GM12878 (cell line): ENCODE results near the gene TOMM40L. TPM values are rescaled to one million over a fixed set of nuclear protein-coding genes. Genes with fewer than 3 reads are reported as not detected.

ENCODE experiments used
- ATAC-seq: fragments of 200-7000 bp; cut with Tn5 transposase; 3 replicates; pipeline ENCODE4 v1.9.1; 2020; ENCODE audit warnings: mild to moderate bottlenecking, moderate library complexity
- BruUV-seq: library from RNA; stranded (reverse); fragments of 400-500 nt; replicated peaks from 2 replicates; lab custom pipeline; 2021; lab: Mats Ljungman, UMichigan
- CTCF ChIA-PET: fragments of 300-600 bp; sonication (Branson Sonifier 250); formaldehyde crosslinking; extraction: SDS; loops from one replicate; lab custom pipeline; 2021; ENCODE audit warnings: inconsistent platforms; lab: Yijun Ruan, JAX
- POLR2A ChIA-PET: fragments of 350-600 bp; formaldehyde crosslinking; extraction: SDS; loops from one replicate; lab custom pipeline; 2021; ENCODE audit warnings: inconsistent platforms; lab: Charles Lee
- RAD21 ChIA-PET: fragments of 300-600 bp; sonication (Branson Sonifier 250); formaldehyde crosslinking; loops from one replicate; lab custom pipeline; 2023; ENCODE audit warnings: antibody characterized with exemption; ENCODE audit not compliant: unreplicated experiment; lab: Charles Lee
- SMC1A ChIA-PET: fragments of 300-600 bp; sonication (Branson Sonifier 250); formaldehyde crosslinking; loops from one replicate; lab custom pipeline; 2023; ENCODE audit not compliant: unreplicated experiment, uncharacterized antibody; lab: Charles Lee
- DNase-seq: peaks from one replicate; pipeline ENCODE4 v3.0.0-alpha.2; 2011; ENCODE audit warnings: low read depth, low spot score
- FAIRE-seq: peaks from 3 replicates; lab custom pipeline; 2011; peaks lifted over from hg19 to GRCh38; lab: Jason Lieb, UNC
- H2AFZ ChIP-seq: 2 replicates; pipeline ENCODE4 v1.6.0; 2011; ENCODE audit warnings: low read depth, low read length, control low read depth; ENCODE audit not compliant: control insufficient read depth
- H3K27ac ChIP-seq: 2 replicates; pipeline ENCODE4 v1.5.1; 2011; ENCODE audit warnings: control low read depth; ENCODE audit not compliant: control insufficient read depth, insufficient read depth
- H3K27me3 ChIP-seq, 2 experiments: replicated peaks in 1 of 2; 2 replicates each; pipeline versions ENCODE4 v1.6.0 to v1.6.1; 2011; ENCODE audit warnings: low read length in 1 of 2; ENCODE audit not compliant: control insufficient read depth in 2 of 2, insufficient read depth in 2 of 2
- H3K36me3 ChIP-seq, 2 experiments: 2 replicates each; pipeline ENCODE4 v1.5.1; 2011; ENCODE audit warnings: low read length in 1 of 2; ENCODE audit not compliant: control insufficient read depth in 2 of 2, insufficient read depth in 2 of 2
- H3K4me1 ChIP-seq: 2 replicates; pipeline ENCODE4 v1.6.1; 2011; ENCODE audit warnings: mild to moderate bottlenecking, low read length, moderate library complexity, mixed read lengths; ENCODE audit not compliant: control insufficient read depth, insufficient read depth
- H3K4me2 ChIP-seq: 2 replicates; pipeline ENCODE4 v1.6.0; 2011; ENCODE audit warnings: control low read depth; ENCODE audit not compliant: control insufficient read depth, insufficient read depth
- H3K4me3 ChIP-seq: fragments of 200-600 bp; sonication (generic); 2 replicates; pipeline ENCODE4 v1.5.1; 2016
- H3K79me2 ChIP-seq: 2 replicates; pipeline ENCODE4 v1.6.0; 2011; ENCODE audit warnings: low read length; ENCODE audit not compliant: control insufficient read depth, insufficient read depth
- H3K9ac ChIP-seq: 2 replicates; pipeline ENCODE4 v1.8.0; 2011; ENCODE audit warnings: low read length, control low read depth, mixed read lengths; ENCODE audit not compliant: control insufficient read depth, insufficient read depth
- H3K9me3 ChIP-seq: replicated peaks from 3 replicates; pipeline ENCODE4 v1.5.1; 2011; ENCODE audit warnings: mild to moderate bottlenecking, low read length; ENCODE audit not compliant: control insufficient read depth, insufficient read depth
- H4K20me1 ChIP-seq: 2 replicates; pipeline ENCODE4 v1.6.0; 2011; ENCODE audit not compliant: control insufficient read depth, insufficient read depth
- E2F8 ChIP-seq: fragments of 450-650 bp; IDR thresholded peaks from 2 replicates; pipeline ENCODE4 v1.6.1; 2018; ENCODE audit warnings: mild to moderate bottlenecking, low read depth, moderate library complexity; ENCODE audit not compliant: partially characterized antibody
- RBBP5 ChIP-seq: fragments of 200-600 bp; sonication (generic); conservative IDR thresholded peaks from 2 replicates; pipeline ENCODE4 v1.6.1; 2016
- WGBS: methylation state at CpG from one replicate; pipeline ENCODE4 v1.1.6; 2016; ENCODE audit warnings: low lambda C conversion rate; ENCODE audit not compliant: insufficient replicate concordance, insufficient coverage; ENCODE audit errors: missing lambda C conversion rate; 5-methylcytosine and 5-hydroxymethylcytosine counted together
- in situ Hi-C: fragments of 300-500 bp; cut with MboI; formaldehyde crosslinking; loops from 9 replicates; pipeline ENCODE4 v1.14.3; 2018; ENCODE audit warnings: mixed read lengths
- intact Hi-C: fragments of 100-400 bp; cut with micrococcal nuclease; formaldehyde crosslinking; loops from one replicate; pipeline ENCODE4 v1.14.2; 2022; ENCODE audit not compliant: unreplicated experiment
- polyA plus RNA-seq, 11 experiments: library from polyadenylated mRNA; depleted of rRNA in 4 of 11; unstranded in 6 of 11; stranded (reverse) in 5 of 11; fragments of >200 nt; fragmentation: Nextera tagmentation in 4 of 11; fragmentation: Illumina TruSeq in 1 of 11; extraction: Ambion mirVana in 4 of 11; extraction: Trizol in 1 of 11; gene quantifications; 1 replicate in 1 of 11; 2 replicates in 10 of 11; pipeline versions ENCODE4 v1.2.1 to v1.2.3, GENCODE V29; 2011 to 2016; ENCODE audit warnings: inconsistent platforms in 2 of 11, missing spikeins in 2 of 11, low read depth in 1 of 11
- total RNA-seq, 4 experiments: library from RNA; depleted of rRNA in 3 of 4; stranded (reverse); fragments of >200 nt in 3 of 4; fragmentation: Illumina TruSeq in 1 of 4; extraction: Trizol in 1 of 4; gene quantifications; 2 replicates each; pipeline versions ENCODE4 v1.2.1 to v1.2.3, GENCODE V29; 2013 to 2021

TOMM40L gene
- total and polyA plus RNA-seq, 10 of the 15 experiments (the other 5 are each of a cell fraction or from before 2014, with no cell fraction given) = 5.9 to 21.6 (median 15.7) TPM

- in situ Hi-C loops = no loop called here
- intact Hi-C loops = no loop called here
- H2AFZ ChIP-seq = no peak overlapping the region
- RAD21 ChIA-PET = interaction anchor here (1.6 to 2.1 kb wide), 3 partner anchors 9 to 162 kb away, joined by 3 to 6 read pairs (median 4); no protein-coding TSS in a partner anchor
- TF ChIP-seq RBBP5 (no peak), E2F8 (no peak)
- H3K4me2 ChIP-seq = no peak overlapping the region
- H3K36me3 ChIP-seq = peaks cover 2 to 3% of the 10 kb centered on the region in 2 experiments; a peak in 2 of 4 replicates
- no peaks in the 10 kb centered on the region for H4K20me1 ChIP-seq
- no peak overlapping the region for H3K9ac ChIP-seq
- no peak for ATAC-seq
- no peak overlapping the region for H3K4me3 ChIP-seq
- FAIRE-seq = no peak
- SMC1A ChIA-PET = interaction anchor here (0.6 to 1.9 kb wide), 10 partner anchors 10 to 150 kb away, joined by 3 to 9 read pairs (median 4); partner anchors contain the start of genes ARHGAP30 and PPOX
- 55% methylated on average over 5 of the region's 5 CpGs for WGBS
- no TSS peak for BruUV-seq
- H3K27ac ChIP-seq = no peak overlapping the region
- H3K9me3 ChIP-seq = no peaks in the 10 kb centered on the region
- H3K79me2 ChIP-seq = no peaks in the 10 kb centered on the region
- POLR2A ChIA-PET = interaction anchor here (0.5 to 5.7 kb wide), 2 partner anchors 17 to 150 kb away, joined by 3 to 24 read pairs; partner anchors contain the start of genes ARHGAP30 and NDUFS2
- DNase-seq = no peak
- CTCF ChIA-PET = interaction anchor here (1.2 to 17.1 kb wide), 7 partner anchors 10 to 162 kb away, joined by 3 to 385 read pairs (median 12); partner anchors contain the start of genes CFAP126 and NDUFS2
- H3K4me1 ChIP-seq = peaks cover 22% of the 10 kb centered on the region
- no peaks in the 10 kb centered on the region for H3K27me3 ChIP-seq
Measured at GRCh38 chr1:161220002-161220401, 5.9 kb upstream of the TOMM40L start.
